ENCODE measurements around the gene FLNA.

FLNA gene

DNA sequence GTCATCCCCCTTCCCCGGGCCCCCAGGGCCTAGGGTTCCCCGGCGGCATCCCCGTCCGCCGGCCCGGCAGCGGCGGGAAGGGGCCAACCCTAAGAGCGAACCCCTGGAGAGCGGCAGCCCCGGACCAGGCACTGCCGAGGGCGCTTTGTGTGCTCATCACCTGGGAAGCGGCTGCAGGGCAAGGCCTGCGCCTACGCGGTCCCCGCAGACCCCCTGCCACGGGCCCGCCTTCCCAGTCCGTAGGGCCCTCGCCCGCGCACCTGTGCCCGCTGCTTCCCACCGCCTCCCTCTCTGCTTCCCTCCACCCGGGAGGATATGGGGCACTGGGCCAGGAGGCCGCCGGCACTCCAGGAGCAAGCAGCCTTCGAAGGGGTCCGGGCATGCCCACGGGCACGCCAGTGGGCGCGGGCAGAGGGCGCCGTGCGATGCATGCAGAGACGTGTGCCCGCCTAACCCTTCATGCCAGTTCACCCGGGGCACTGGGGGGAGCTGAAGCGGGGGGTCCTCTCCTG lies 2.6 kb downstream of the FLNA start:
- no peaks in the 10 kb centered on the region for H3K9me3 ChIP-seq (ENCODE audit: low read length)
- no peak overlapping the region for H2AFZ ChIP-seq (ENCODE audit: low read length)
- peak overlapping the region; percentile 92 for H3K4me3 ChIP-seq (ENCODE audit: low read depth, low read length, poor library complexity, severe bottlenecking)
- H3K4me1 ChIP-seq (ENCODE audit: insufficient read depth, low read length, severe bottlenecking) = peaks cover 53% of the 10 kb centered on the region
- H3F3A ChIP-seq (ENCODE audit: insufficient read depth, low read length) = no peaks in the 10 kb centered on the region
- H4K20me1 ChIP-seq (ENCODE audit: insufficient read depth, low read length) = no peaks in the 10 kb centered on the region
- no peaks in the 10 kb centered on the region for H3K36me3 ChIP-seq (ENCODE audit: insufficient read depth, low read length)
- H3K27me3 ChIP-seq (ENCODE audit: insufficient read depth, low read length) = no peaks in the 10 kb centered on the region
- peak overlapping the region; percentile 54 for H3K9ac ChIP-seq (ENCODE audit: low read length)
- peak overlapping the region; percentile 69 for H3K4me2 ChIP-seq (ENCODE audit: low read length)
- H3K79me2 ChIP-seq (ENCODE audit: insufficient read depth, low read length) = no peaks in the 10 kb centered on the region
- TF ChIP-seq EZH2 (IDR thresholded peaks at IDR 0.05; ENCODE audit: borderline replicate concordance, low read length) = no peak
- TF ChIP-seq, protein P1, sequence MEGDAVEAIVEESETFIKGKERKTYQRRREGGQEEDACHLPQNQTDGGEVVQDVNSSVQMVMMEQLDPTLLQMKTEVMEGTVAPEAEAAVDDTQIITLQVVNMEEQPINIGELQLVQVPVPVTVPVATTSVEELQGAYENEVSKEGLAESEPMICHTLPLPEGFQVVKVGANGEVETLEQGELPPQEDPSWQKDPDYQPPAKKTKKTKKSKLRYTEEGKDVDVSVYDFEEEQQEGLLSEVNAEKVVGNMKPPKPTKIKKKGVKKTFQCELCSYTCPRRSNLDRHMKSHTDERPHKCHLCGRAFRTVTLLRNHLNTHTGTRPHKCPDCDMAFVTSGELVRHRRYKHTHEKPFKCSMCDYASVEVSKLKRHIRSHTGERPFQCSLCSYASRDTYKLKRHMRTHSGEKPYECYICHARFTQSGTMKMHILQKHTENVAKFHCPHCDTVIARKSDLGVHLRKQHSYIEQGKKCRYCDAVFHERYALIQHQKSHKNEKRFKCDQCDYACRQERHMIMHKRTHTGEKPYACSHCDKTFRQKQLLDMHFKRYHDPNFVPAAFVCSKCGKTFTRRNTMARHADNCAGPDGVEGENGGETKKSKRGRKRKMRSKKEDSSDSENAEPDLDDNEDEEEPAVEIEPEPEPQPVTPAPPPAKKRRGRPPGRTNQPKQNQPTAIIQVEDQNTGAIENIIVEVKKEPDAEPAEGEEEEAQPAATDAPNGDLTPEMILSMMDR (IDR thresholded peaks at IDR 0.05; ENCODE audit: low read length) = no peak
- no peak overlapping the region for H3K27ac ChIP-seq (ENCODE audit: low read depth, low read length, poor library complexity, severe bottlenecking)
- H3K9me2 ChIP-seq (ENCODE audit: low read depth, low read length) = no peaks in the 10 kb centered on the region

DNA sequence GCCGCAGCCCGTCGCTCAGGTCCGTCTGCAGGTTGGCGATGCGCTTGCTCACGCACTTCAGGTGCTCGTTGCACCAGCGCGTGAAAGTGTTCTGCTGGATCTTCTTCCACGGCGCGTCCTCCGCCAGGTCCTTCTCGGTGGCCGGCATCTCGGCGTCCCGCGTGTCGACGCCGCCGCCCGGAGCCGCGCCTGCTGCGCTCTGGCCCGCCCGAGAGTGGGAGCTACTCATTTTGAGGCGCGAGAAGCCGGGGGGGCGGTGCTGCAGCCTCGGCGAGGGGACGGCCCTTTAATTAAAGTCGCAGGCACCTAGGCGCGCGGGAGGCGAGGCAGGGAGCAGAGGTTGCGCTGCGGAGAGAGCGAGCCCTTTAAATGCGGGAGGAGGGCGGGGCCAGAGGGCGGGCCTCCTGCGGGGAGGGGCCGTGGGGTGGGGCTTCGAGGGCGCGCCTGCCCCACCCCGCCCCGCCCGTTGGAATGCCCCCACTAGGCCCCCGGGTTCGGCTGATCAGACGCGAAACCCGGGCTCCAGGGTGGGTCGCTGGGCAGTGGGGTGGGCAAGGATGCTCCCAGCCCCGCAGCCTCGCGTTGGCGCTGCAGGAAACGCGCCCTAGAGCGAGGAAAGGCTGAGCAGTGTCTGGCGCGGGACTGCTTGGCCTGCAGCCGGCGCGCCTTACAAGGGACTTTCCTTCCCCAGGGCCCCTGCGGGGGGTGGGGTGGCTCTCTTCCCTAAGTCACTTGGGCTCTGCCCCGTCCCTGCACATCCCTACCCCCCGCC lies 3.2 kb downstream of the FLNA start:
- Histone ChIP-seq H4K20me1 (ENCODE audit: insufficient read depth, low read length) (no peaks in the 10 kb centered on the region), H3K4me1 (ENCODE audit: insufficient read depth, low read length, severe bottlenecking) (peaks cover 53% of the 10 kb centered on the region), H2AFZ (ENCODE audit: low read length) (no peak overlapping the region), H3K9ac (ENCODE audit: low read length) (peak overlapping the region; percentile 81), H3K9me3 (ENCODE audit: low read length) (no peaks in the 10 kb centered on the region), H3K4me3 (ENCODE audit: low read depth, low read length, poor library complexity, severe bottlenecking) (peak overlapping the region; percentile 92), H3K79me2 (ENCODE audit: insufficient read depth, low read length) (no peaks in the 10 kb centered on the region), H3K4me2 (ENCODE audit: low read length) (peak overlapping the region; percentile 95), H3K36me3 (ENCODE audit: insufficient read depth, low read length) (no peaks in the 10 kb centered on the region), H3K27me3 (ENCODE audit: insufficient read depth, low read length) (no peaks in the 10 kb centered on the region), H3K9me2 (ENCODE audit: low read depth, low read length) (no peaks in the 10 kb centered on the region), H3F3A (ENCODE audit: insufficient read depth, low read length) (no peaks in the 10 kb centered on the region), H3K27ac (ENCODE audit: low read depth, low read length, poor library complexity, severe bottlenecking) (no peak overlapping the region)
- TF ChIP-seq, protein P1 (IDR thresholded peaks at IDR 0.05; ENCODE audit: low read length) = no peak
- TF ChIP-seq EZH2 (IDR thresholded peaks at IDR 0.05; ENCODE audit: borderline replicate concordance, low read length) = no peak

DNA sequence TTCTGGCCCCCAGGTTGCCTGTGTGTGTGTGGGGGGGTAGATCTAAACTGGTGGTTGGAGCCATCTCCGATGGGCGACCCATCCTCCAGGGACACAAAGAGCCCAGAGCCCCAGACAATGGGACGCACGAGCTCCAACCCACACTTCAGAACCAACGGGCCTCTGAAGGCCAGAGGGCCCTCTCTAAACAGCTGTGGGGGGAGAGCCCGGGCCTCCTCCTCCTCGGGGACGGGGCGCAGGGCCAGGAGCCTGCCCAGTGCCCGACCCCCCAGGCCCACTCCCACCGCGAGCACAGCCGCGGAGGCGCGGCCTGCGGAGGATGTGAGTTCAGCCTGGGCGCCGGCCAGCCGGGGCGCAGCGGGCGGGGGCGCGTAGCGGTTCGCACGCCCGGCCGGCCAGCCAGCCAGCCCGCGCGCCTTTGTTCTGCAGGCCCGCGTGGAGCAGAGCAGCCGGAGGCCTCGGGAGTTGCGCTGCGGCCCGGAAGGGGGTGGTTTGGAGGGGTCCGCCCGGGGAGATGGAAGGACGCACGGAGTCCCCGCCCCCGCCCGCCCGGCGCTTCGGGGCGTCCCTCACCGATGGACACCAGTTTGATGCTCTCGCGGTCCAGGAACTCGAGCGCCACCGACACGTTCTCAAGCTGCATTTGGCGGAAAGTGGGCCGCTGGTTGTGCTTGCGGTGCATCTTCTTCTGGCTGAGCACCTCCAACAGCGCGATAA lies 4.0 kb downstream of the FLNA start:
- H3K9me2 ChIP-seq (ENCODE audit: low read depth, low read length) = no peaks in the 10 kb centered on the region
- TF ChIP-seq, protein P1 (IDR thresholded peaks at IDR 0.05; ENCODE audit: low read length) = no peak
- no peak for TF ChIP-seq EZH2 (IDR thresholded peaks at IDR 0.05; ENCODE audit: borderline replicate concordance, low read length)
- H3F3A ChIP-seq (ENCODE audit: insufficient read depth, low read length) = no peaks in the 10 kb centered on the region
- H3K27ac ChIP-seq (ENCODE audit: low read depth, low read length, poor library complexity, severe bottlenecking) = peak overlapping the region; percentile 71
- H3K27me3 ChIP-seq (ENCODE audit: insufficient read depth, low read length) = no peaks in the 10 kb centered on the region
- no peaks in the 10 kb centered on the region for H4K20me1 ChIP-seq (ENCODE audit: insufficient read depth, low read length)
- H3K9me3 ChIP-seq (ENCODE audit: low read length) = no peaks in the 10 kb centered on the region
- H2AFZ ChIP-seq (ENCODE audit: low read length) = no peak overlapping the region
- H3K4me2 ChIP-seq (ENCODE audit: low read length) = peak overlapping the region; percentile 95
- H3K4me3 ChIP-seq (ENCODE audit: low read depth, low read length, poor library complexity, severe bottlenecking) = peak overlapping the region; percentile 92
- H3K9ac ChIP-seq (ENCODE audit: low read length) = peak overlapping the region; percentile 81
- H3K36me3 ChIP-seq (ENCODE audit: insufficient read depth, low read length) = no peaks in the 10 kb centered on the region
- H3K4me1 ChIP-seq (ENCODE audit: insufficient read depth, low read length, severe bottlenecking) = peaks cover 53% of the 10 kb centered on the region
- H3K79me2 ChIP-seq (ENCODE audit: insufficient read depth, low read length) = no peaks in the 10 kb centered on the region

All from OCI-LY1 (cell line).